HG02885 (cell line): ENCODE measurements around the gene ATP4A.

Experiments used
- ATAC-seq: cut with Tn5 transposase; IDR thresholded peaks from one replicate; pipeline ENCODE4 v1.9.1; 2021; ENCODE audit warnings: mild to moderate bottlenecking; ENCODE audit not compliant: unreplicated experiment, poor library complexity

Gene ATP4A

DNA sequence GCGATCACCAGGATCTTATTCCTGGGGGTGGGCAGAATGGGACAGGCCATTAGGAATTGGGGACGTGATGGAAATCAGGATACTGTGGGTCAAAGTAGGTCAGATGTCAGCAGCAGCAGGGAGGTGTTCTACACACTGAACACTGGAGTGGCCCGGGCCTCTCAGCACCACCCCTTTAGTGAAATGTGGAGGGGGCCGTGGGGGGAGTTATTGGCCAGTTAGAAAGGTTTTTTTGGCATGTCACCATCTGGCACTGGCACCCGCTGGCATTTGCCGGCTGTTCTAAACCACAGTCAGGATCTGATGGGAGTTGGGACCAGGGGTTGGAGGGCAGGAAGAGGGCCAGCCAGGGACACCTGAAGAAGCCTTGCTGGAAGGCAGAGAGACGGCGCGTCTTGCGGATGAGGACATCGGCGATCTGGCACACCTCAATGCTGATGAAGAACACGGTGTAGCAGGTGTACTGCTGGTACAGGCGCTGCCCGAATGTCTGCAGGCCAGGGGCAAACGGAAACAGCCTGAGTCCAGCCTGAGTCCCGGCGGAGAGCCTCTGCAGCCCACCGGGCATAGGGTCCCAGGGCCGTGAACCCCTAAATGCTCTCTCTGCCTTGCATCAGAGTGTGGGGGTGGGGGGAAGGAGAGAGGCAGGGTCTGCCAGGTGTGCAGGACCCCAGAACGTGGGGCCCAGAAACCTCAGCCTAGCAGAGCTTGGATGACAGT lies 12.2 kb downstream of the ATP4A start:
- no peak for ATAC-seq

DNA sequence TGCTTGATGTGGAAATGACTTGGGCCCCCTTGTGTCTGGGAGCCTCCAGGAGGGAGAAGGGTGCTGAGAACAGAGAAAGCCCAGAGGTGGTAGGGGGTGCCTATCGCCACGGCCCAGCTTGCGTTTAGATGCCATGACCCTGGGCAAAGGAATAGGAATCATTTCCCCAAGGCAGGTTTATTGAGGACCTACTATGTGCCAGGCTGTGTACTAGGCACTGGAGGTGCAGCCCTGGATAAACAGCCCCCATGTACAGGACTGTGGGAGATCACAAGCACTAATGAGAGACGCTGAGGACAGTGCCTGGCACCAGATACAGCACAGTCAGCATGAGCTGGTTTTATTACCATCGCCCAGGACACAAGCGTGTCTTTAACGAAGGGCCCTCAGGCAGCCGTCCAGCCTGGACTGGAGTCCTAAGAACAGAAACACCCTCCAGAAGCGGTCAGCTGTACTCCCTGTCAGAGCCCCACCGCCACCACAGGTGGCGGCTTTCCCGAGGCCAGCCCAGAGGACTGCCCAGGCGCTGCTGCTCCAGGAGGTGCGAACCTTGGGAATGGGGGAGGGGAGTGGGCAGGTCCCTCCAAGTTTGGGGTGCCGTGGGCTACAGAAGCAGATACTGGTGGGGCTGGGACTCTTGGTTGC lies 13.5 kb downstream of the ATP4A start:
- no peak for ATAC-seq

DNA sequence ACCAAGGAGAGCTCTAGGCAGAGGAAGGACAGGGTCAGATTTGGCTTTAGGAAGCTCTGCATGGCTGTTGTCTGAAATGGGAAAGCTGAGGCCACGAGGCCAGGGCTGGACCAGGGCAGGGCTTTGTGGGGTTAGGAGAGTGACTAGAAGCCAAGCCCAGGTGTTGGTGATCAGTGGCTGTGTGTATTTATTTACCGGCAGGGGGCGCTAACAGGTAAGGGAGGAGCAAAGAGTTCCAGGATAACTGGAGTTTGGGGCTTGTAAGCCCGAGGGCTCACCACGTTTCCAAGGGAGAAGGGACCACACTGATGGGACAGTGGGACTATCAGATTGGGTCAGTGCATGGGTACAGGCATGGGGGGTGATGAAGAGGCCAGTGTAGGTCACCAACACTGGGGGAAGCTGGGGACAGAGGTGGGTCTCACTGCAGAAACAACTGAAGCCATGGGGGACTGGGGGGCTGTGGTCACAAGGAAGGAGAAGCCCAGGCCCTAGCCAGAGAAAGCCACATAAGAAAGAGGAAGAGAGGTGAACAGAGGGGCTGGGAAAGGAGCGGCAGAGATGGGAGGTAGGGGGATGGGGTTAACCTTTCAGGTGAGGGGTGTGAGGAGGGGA lies 14.2 kb downstream of the ATP4A start:
- no peak for ATAC-seq

DNA sequence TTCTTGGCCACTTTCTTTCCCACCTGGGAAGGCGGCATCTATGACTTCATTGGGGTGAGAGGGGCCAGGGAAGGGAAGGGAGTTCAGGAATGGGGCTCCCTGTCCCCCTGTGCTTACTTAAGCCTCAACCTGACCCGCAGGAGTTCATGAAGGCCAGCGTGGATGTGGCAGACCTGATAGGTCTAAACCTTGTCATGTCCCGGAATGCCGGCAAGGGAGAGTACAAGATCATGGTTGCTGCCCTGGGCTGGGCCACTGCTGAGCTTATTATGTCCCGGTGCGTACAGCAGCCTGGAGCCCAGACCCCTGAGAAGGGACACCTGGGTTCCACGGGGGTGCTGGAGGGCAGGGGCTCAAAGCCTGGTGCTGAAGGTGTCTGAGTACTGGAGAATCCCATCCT lies 16.9 kb downstream of the ATP4A start:
- ATAC-seq, result no peak

DNA sequence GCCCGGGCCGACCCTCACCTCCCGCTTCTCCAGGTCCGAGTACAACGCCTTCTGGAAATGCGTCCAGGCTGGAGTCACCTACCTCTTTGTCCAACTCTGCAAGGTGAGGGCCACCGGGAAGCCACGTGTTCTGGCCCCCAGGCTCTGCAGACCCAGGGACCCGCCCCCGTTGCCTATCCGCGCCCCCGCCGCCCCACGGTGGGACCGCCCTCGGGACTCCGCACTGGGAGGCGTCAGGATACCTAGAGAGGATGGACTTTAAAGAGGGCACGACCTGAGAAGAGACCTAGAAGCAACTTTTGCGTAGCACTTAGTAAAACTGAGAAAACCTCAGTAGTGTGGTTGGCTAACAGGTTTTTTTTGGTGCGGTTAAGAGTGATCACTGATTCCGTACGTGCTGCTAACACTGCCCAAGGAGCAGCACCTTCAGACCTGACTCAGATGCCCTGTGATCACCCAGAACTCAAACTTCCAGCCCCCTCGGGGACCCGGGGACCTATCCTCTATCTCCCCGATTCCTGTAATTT lies 17.5 kb downstream of the ATP4A start:
- ATAC-seq, result peak; percentile 35

DNA sequence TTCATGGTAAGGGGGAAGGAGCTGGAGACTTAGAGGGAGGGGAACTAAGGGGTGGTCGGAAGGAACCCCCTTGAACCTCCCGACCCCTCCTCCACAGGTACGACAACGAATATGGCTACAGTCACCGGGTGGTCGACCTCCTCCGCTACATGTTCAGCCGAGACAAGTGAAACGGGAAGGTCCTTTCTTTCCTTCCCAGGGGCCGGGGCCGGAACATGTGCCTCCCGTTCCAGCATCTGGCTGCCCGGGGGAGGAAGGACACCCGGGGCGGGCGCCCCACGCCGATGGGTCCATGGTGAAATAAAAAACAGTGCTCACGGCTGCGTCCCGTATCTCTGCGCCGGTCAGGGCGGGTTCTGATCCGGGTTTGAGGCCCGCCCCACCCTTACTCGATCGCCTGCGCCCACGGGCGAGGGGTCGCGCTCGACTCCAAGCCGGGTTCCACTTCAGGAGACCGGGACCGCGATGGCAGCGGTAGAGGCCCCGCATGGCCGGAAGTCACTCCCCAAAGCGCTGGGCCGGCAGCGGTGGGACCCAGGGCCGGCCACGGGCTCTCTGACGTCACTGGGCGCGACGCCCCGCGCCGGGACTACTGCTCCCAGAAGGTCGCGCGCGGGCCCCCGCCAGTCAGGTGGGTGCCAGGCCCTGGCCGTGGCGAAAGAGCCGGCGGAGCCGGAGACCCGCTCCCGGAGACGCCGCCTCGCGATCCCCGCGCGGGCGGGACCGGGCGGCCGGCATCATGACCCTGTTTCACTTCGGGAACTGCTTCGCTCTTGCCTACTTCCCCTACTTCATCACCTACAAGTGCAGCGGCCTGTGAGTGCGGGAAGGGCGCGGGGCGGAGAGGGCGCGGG lies 18.2 kb downstream of the ATP4A start, which contains the start of gene TMEM147:
Gene TMEM147 (plus strand): TSS at position 626 of the 854 bp plus-strand sequence. CDS start 114 bp downstream, at position 740.
- ATAC-seq, result peak; percentile 86

DNA sequence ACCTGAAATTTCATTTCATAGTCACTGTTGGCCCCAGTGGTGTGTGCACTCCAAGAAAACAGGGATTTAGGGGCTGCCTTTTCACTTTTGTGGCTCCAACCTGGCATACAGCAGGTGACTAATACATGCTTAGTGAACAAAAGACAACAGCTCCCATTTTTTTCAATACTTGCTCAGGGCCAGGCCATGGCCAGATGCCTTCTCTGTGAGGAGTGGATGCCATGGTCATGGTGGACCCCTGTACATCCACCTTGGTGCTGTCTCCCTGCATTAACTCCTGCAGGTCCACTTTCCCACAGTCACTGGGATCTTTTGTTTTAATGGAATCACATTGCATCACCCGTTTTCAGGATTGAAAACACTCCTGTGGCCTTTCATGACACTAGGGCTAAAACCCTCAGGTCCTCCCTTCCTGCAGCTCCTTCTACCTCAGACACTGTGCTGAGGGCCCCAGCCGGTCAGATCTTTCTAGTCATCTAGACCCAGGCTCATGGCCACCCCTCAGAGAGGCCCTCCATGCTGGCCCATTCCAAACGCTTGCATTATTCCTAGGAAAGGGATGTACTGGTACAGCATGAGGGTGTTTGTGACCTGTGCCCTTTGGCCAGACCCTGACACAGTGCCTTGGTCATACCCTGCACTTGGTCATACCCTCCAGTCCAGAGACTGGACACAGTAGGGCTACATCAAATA lies 19.2 kb downstream of the ATP4A start:
- no peak for ATAC-seq

DNA sequence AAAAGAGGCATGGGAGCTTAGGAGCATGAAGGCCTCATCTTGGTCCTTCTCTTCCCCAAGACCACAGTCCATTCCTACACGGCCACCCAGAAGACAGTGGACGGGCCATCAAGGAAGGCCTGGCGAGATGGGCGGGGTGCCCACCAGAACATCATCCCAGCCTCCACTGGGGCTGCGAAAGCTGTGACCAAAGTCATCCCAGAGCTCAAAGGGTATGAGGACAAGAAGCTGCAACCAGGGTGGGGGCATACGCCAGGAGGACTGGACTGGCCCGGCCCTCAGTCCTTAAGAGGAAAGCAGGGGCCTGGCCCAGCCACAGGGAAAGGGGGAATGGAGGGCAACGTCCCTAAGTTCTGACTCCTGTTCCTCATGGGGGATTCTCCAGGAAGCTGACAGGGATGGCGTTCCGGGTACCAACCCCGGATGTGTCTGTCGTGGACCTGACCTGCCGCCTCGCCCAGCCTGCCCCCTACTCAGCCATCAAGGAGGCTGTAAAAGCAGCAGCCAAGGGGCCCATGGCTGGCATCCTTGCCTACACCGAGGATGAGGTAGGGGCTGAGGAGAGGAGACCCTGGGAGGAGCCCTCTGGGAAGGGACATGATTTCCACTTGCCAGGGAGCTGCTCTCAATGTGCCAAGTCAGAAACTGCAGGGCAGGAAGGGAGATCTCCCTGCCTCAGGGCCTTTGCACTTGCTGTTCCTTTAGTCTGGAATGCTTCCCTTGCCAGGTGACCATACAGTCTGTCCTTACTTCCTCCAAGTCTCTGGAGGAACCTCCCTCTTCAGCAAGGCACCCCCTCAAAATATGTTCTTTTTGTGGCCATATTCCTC lies 20.0 kb downstream of the ATP4A start:
- no peak for ATAC-seq

DNA sequence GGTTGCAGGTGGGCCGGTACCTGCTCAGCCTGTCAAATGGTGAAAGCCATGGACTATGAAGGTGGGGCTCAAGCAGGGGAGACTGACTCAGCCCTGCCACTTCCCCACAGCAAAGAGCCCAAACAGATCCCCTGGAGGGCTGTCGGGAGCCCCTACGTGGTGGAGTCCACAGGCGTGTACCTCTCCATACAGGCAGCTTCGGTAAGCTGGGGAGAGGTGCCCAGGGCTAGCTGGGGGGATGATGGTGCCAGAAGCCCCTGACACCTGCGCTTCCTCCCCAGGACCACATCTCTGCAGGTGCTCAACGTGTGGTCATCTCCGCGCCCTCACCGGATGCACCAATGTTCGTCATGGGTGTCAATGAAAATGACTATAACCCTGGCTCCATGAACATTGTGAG lies 21.2 kb downstream of the ATP4A start:
- no peak for ATAC-seq

DNA sequence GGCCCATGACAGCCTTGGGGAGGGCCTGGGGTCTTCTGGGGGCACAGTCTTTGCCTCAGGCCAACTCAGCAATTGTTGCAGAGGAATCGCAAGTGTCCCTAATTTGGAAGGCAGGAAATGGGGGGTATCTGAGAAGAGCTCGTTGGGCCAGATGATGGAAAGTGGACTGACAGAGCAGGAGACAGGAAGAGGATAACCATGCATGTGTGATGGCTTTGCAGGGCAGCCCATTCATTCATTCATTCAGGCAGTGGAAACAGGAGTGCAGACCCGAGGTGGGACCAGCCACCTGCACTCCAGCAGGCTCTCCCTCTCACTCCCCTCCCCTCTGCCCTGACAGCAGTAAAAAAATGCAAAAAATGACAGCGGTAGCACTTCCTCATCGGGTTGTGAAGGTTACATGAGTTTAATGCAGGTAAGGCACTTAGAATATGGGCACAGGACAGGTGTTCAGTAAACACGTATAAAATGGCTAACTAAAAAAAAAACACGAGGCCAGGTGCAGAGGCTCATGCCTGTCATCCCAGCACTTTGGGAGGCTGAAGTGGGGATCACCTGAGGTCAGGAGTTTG lies 23.0 kb downstream of the ATP4A start:
- no peak for ATAC-seq

DNA sequence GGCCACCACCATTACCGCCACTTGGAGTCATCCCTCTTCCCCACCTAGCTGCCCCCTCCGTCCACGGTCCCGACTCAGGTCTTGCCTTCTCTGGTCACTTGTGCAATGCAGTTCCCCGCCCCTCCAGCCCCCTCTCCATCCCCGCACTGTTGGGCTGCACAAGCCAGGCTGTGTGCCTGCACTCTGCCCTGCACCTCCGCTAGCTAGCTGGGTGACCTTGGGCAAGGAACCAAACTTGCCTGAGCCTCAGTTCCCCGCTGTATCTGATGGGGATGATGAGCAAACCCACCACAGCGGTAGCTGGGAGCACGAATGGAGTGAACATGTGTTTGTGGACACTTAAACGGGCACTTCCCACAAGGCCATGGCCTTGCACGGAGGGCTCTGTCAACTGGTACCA lies 23.6 kb downstream of the ATP4A start:
- ATAC-seq, result no peak

DNA sequence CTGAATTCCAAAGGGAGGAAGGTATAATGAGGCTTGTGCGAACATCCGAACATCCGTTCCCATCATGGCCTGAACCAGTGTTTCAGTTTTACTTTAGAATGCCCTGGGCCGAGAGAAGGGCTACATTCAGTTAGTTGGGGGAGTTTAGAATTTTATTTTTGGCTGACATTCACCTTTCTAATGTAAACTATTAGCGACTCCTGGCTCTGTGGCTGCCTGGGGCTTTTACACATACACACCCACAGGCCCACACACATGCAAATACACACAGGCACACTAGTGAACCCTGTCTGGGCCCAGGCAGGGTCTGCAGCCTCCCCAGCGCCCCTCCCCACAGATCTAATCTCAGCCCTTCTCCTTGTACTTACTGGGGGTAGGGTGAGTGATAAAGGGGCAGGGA lies 24.1 kb downstream of the ATP4A start:
- ATAC-seq, result no peak

DNA sequence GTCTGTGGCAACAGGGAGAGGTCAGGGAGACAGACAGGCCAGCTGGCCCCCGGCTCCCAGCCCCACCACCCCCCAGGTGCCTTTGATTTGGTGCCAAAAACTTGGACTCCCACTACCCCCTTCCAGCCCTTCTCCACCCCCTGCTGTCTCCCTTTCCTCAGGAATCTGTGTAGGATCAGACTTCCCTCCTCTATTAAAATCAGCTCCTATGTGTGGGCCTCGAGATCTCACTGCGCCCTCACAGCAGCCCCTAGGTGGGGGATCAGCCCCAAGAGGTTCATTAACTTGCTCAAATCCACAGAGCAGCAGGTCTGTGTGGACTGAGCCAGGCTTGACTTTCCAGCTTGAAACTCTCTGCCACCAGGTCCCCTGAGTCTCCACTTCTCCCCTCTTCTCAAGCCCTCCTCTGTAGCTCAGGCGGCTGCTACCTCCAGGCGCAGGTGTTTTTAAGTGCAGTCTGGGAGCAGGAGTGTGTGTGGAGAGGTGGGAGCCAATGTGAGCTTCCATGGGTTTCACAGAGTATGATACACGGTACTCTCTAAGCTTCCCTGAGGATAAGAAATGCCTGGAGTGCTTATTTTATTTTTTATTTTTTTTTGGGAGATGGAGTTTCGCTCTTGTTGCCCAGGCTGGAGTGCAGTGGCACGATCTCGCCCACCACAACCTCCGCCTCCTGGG lies 28.5 kb downstream of the ATP4A start:
- ATAC-seq, result no peak

DNA sequence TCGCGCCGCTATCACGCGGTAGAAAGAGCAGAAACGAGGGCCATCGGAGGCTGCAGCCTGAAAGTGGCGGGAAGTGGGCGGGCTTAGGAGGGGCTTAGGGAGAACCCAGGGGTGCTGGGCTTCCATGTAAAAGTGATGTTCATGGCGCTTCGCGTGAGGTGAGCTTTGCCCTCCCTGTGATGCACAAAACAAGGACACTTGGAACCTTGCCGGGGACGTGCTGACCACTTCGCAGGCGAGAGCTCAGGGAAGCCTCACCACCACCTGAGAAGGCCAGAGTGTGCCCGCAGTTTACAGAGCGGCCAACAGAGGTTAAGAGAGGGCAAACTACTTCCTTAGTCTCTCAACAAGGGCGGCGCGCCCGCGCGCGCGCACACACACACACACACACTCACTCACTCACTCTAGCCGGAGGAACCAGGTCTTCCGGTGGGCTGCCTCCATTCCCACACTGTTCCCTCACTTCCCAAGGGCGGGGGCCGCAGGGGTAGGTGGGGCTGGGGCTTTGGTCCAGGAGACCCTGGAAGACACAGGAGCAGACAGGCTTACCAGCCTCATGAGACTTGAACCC lies 29.6 kb downstream of the ATP4A start:
- no peak for ATAC-seq

DNA sequence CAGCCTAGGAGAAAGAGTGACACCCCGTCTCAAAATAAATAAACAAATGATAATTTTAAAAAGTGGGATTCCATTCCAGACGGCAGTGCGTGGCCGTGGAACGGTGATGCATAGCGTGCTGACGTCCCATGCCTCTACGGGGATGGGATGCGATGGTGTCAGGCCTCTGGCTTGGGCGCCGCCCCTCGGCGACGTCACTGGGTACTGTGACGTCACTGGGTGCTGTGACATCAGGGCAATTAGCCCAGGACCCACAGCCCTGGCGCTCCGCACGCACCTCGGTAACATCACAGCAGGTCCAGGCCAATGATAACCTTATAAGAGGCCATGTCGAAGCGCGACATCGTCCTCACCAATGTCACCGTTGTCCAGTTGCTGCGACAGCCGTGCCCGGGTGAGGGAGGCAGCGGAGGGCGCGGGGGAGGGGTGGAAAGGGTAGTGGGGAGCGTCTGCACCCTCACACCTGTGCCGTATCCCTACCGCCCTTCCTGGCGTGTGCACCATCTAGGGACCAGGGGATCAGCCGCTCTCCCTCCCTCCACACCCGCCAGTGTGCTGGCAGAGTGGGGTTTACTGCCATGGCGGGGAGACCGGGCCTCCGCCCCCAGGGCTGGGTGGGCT lies 30.1 kb downstream of the ATP4A start, which contains the start of gene GAPDHS:
Gene GAPDHS (plus strand): TSS at position 256 of the 621 bp plus-strand sequence. CDS start 72 bp downstream, at position 328.
- ATAC-seq, result no peak

DNA sequence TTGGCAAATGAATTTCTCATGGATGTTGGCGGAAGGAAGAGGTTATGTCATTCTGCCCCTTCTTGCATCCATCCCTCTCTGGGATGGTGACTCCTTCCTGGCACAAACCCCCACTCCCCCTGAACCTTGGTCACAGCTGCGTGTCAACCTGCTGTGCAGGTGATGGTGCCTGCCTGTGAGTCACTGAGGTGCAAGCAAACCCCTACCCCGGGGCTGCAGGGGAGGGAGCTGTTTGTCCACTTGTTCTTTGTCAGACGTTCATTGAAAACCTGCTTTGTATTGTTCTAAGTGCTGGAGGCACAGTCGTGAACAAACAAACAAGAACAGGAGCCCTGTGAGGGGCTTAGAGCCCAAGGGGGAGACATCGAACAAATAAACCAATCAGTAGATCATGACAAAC lies 32.2 kb downstream of the ATP4A start:
- ATAC-seq, result no peak
